Right cardiac atrium (tissue), 5 donors: ENCODE measurements around the gene SP140. TPM values are rescaled to one million over a fixed set of nuclear protein-coding genes. Genes with fewer than 3 reads are reported as not detected.
"Not testable (repeated sequence)": the region's sequence is repeated elsewhere in the genome, so short reads cannot be mapped to it uniquely, and the experiment has no call there.

ENCODE experiments used
- ATAC-seq, 2 donors: fragments of 200-7000 bp; cut with Tn5 transposase; one replicate each; pipeline versions ENCODE4 v1.8.0 to v1.9.1; 2020; ENCODE audit warnings: moderate library complexity in 2 of 2, mild to moderate bottlenecking in 1 of 2
- DNase-seq, 3 donors: peaks; one replicate each; pipeline ENCODE4 v3.0.0-alpha.2; 2020
- H3K27ac ChIP-seq: one replicate; pipeline ENCODE4 v1.5.1; 2013; ENCODE audit warnings: mild to moderate bottlenecking, low read length, control low read depth, moderate library complexity
- H3K27me3 ChIP-seq: one replicate; pipeline ENCODE4 v1.6.1; 2013; ENCODE audit not compliant: control insufficient read depth, insufficient read depth
- H3K4me1 ChIP-seq: one replicate; pipeline ENCODE4 v1.6.1; 2013; ENCODE audit warnings: low read length; ENCODE audit not compliant: control insufficient read depth, insufficient read depth
- H3K4me3 ChIP-seq: one replicate; pipeline ENCODE4 v1.5.1; 2013; ENCODE audit warnings: low read length, control low read depth
- H3K9me3 ChIP-seq: one replicate; pipeline ENCODE4 v1.6.1; 2013; ENCODE audit warnings: low read length; ENCODE audit not compliant: control insufficient read depth
- WGBS: extraction: QIAGEN DNeasy Blood & Tissue Kit; methylation state at CpG from one replicate; pipeline ENCODE4 v1.1.7; 2013; 5-methylcytosine and 5-hydroxymethylcytosine counted together
- intact Hi-C, 4 donors: fragments of 100-400 bp; cut with DNase I; formaldehyde crosslinking; loops; one replicate each; pipeline versions ENCODE4 v1.11.0 to v1.14.0; 2022 to 2023
- polyA plus RNA-seq: library from polyadenylated mRNA; stranded (reverse); fragments of 200-250 nt; gene quantifications from one replicate; pipeline ENCODE4 v1.2.3, GENCODE V29; 2013
- total RNA-seq, 4 donors: library from RNA; stranded (reverse); fragmentation: NEBNext Ultra II Directional; extraction: Animal tissue kit (Norgen Biotek cat#: 25700); gene quantifications; one replicate each; pipeline ENCODE4 v1.2.1, GENCODE V29; 2021
- donor health status: healthy with polysubstance abuse.
- donor health status: DM: no; HTN: yes; CAD: no.
- donor health status: DM: no; HTN: no; CAD: no.
- donor health status: DM: no; HTN: yes; CAD: no; lungs with severe emphysema.
- donor health status: DM: yes; HTN: yes; CAD: no.

SP140 gene
- total and polyA plus RNA-seq, 5 donors = 0.36 to 1.4 (median 0.59) TPM

- no peaks in the 10 kb centered on the region for H3K27me3 ChIP-seq
- intact Hi-C loops = no loop called here
- no peak overlapping the region for H3K27ac ChIP-seq
- no peaks in the 10 kb centered on the region for H3K9me3 ChIP-seq
- ATAC-seq (no peak), DNase-seq (no peak)
- 66% methylated on average over 3 of the region's 3 CpGs for WGBS
- no peaks in the 10 kb centered on the region for H3K4me1 ChIP-seq
- H3K4me3 ChIP-seq = no peak overlapping the region
Observed at GRCh38 chr2:230256733-230257332, 31.3 kb downstream of the SP140 start.

DNA sequence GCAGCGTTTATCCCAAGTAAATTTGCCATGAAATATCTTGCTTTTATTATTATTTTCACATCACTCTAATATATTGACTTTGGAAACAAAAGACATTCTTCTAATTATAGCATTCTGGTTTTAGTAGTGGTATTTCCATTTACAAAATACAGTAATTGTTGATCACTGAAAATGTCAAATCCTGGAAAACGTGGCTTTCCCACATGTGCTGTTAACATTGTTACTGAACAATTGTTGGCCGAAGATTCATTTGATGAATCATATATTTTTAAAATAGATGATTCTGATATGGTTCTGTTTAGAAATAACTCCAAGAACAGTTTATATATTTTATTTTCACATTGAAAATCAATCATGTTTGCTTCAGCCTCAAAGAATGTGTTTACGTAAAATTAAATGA lies 32.9 kb downstream of the SP140 start:
- DNase-seq (no peak), ATAC-seq (no peak)
- Histone ChIP-seq H3K27ac (no peak overlapping the region), H3K9me3 (no peaks in the 10 kb centered on the region), H3K4me3 (no peak overlapping the region), H3K27me3 (no peaks in the 10 kb centered on the region), H3K4me1 (no peaks in the 10 kb centered on the region)
- intact Hi-C loops = no loop called here
- WGBS = 67% methylated on average over 4 of the region's 4 CpGs

DNA sequence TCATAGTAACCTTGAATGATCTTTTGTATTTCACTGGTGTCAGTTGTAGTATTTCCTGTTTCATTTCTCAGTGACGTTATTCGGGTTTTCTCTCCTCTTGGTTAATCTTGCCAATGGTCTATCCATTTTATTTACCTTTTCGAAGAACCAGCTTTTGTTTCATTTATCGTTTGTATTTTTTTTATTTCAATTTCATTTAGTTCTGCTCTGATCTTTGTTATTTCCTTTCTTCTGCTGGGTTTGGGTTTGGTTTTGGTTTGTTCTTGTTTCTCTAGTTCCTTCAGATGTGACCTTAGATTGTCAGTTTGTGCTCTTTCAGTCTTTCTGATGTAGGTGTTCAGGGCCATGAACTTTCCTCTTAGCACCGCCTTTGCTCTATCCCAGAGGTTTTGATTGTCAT lies 36.7 kb downstream of the SP140 start:
- no peak for ATAC-seq
- H3K4me3 ChIP-seq = no peak overlapping the region
- H3K27me3 ChIP-seq = no peaks in the 10 kb centered on the region
- intact Hi-C loops = no loop called here
- 88% methylated on average over 5 of the region's 5 CpGs for WGBS
- DNase-seq = no peak
- no peaks in the 10 kb centered on the region for H3K9me3 ChIP-seq
- H3K27ac ChIP-seq = no peak overlapping the region
- H3K4me1 ChIP-seq = no peaks in the 10 kb centered on the region

- H3K9me3 ChIP-seq, H3K27me3 ChIP-seq, H3K4me1 ChIP-seq, H3K27ac ChIP-seq, intact Hi-C loops, DNase-seq, H3K4me3 ChIP-seq, ATAC-seq: not testable (repeated sequence)
- 62% methylated on average over 4 of the region's 4 CpGs for WGBS
Observed at GRCh38 chr2:230264945-230265344, 39.4 kb downstream of the SP140 start.

GRCh38 chr2:230266638-230267037 lies 41.1 kb downstream of the SP140 start:
- Histone ChIP-seq H3K9me3 (no peaks in the 10 kb centered on the region), H3K4me3 (no peak overlapping the region), H3K27ac (no peak overlapping the region), H3K27me3 (no peaks in the 10 kb centered on the region), H3K4me1 (no peaks in the 10 kb centered on the region)
- intact Hi-C loops = no loop called here
- 78% methylated on average over 4 of the region's 4 CpGs for WGBS
- DNase-seq = no peak
- ATAC-seq = no peak

DNA sequence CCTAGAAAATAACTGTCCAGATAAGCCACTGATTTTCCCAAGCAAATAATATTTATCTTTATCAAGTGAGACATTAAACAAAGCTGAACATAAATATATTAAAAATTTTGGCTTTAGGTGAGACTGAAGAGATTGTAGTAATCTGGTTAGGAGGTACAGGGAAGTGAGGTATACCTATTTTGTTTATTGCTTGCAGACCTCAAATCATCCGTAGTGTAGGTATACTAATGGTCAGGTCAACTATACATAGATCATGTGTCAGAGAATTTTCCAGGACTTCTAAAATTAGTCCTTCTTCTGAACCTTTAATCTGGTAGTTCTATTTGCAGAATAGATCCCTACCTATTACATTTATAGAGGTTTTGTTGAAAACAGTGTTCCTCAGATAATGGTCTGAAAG lies 41.5 kb downstream of the SP140 start:
- Histone ChIP-seq H3K27me3 (no peaks in the 10 kb centered on the region), H3K9me3 (no peaks in the 10 kb centered on the region), H3K27ac (no peak overlapping the region), H3K4me3 (no peak overlapping the region), H3K4me1 (no peaks in the 10 kb centered on the region)
- 84% methylated on average over 1 of the region's 1 CpG for WGBS
- ATAC-seq (no peak), DNase-seq (no peak)
- intact Hi-C loops = no loop called here

DNA sequence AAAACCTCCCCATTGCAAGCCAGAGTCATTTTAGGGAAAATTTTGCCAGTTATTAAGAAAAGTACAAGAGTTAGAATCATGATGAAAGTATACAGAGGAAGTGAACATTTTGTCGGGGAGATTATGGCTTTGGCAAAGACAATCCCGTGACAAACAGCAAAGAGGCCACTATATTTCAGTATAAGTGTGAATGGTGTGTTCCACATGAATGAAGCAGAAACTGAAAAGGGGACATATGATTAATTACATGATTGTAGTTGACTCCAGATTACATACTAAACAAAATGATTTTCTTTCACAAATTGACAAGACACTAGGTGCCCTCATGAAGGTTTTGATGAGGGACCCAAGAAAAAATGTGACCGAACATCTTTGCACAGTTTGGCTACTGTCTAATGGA lies 42.0 kb downstream of the SP140 start:
- 73% methylated on average over 3 of the region's 3 CpGs for WGBS
- Histone ChIP-seq H3K4me1 (no peaks in the 10 kb centered on the region), H3K27ac (no peak overlapping the region), H3K9me3 (no peaks in the 10 kb centered on the region), H3K27me3 (no peaks in the 10 kb centered on the region), H3K4me3 (no peak overlapping the region)
- DNase-seq (no peak), ATAC-seq (no peak)
- intact Hi-C loops = no loop called here

DNA sequence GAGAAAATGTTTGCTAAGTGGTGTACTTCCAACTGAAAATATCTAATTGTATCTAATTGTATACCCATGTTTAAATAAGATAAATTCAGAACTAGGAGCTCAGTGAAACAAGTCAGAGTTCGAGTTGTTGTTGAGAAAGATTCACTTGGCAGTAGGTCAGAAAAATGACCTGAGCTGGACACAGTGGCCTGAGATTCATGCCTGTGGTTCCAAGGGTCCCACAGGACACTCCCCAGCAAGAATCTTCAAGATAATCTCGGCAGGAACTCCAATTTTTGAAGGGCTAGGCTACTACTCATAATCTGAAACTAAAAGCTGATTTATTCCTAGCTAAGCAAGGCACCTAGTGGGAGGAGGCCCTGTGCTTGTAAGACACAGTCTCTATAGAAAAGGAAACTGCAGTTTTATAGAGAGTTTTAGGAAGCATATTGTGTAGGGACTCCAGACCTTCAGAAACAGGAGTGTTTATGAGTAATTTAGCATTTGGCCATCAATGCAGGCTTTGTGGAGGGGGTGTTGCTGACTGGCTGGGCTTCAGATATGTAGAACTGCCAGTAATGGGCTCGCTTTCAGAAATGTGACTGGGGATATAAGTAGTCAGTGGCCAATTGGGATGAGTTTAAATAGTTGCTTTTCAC lies 43.2 kb downstream of the SP140 start:
- ATAC-seq = no peak
- no peak for DNase-seq
- intact Hi-C loops = no loop called here
- no peaks in the 10 kb centered on the region for H3K4me1 ChIP-seq
- no peaks in the 10 kb centered on the region for H3K27me3 ChIP-seq
- H3K27ac ChIP-seq = no peak overlapping the region
- H3K9me3 ChIP-seq = no peaks in the 10 kb centered on the region
- WGBS = 38% methylated on average over 3 of the region's 3 CpGs
- no peak overlapping the region for H3K4me3 ChIP-seq

DNA sequence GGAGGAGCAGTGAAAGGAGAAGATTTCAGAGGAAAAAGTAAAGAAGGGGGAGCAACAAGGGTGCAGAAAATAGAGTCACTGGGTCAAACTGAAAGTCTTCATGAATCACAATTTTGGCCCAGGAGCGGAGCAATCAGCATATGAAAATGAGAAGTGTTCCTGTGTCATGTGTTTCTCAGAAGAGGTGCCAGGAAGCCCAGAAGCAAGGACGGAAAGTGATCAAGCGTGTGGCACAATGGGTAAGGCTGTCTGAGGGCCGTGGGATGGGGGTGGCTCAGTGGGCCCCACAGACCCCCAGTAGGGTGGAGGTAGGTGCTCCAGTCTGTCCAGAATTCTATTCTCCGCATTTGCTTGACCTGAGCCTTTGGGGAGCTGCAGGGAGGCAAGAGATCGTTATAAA lies 44.2 kb downstream of the SP140 start:
- ATAC-seq = no peak
- intact Hi-C loops = no loop called here
- no peak for DNase-seq
- no peaks in the 10 kb centered on the region for H3K27me3 ChIP-seq
- H3K9me3 ChIP-seq = no peaks in the 10 kb centered on the region
- 88% methylated on average over 6 of the region's 6 CpGs for WGBS
- no peak overlapping the region for H3K4me3 ChIP-seq
- H3K27ac ChIP-seq = no peak overlapping the region
- no peaks in the 10 kb centered on the region for H3K4me1 ChIP-seq

DNA sequence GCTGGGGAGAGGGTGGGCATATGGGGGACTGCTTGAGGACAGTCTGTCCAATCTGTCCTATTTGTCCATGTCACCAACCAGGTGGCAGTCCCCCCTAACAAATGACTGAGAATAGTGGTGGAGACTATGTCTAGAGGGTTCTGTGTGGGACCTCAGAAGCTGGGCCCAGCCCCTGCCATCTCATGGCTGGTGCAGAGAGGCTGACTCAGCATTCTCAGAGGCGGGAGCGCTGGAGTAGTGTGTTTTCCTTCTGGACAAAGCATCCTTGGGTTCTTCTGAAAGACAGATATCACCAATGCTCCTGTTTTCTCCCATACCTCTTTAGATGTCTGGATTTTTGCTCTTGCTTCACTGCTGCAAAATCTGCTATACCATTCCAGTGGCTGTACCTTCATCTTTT lies 57.4 kb downstream of the SP140 start:
- Histone ChIP-seq H3K27ac (no peak overlapping the region), H3K4me1 (peaks cover 1% of the 10 kb centered on the region), H3K27me3 (no peaks in the 10 kb centered on the region), H3K4me3 (no peak overlapping the region), H3K9me3 (no peaks in the 10 kb centered on the region)
- no peak for ATAC-seq
- no peak for DNase-seq
- intact Hi-C loops = no loop called here
- 86% methylated on average over 2 of the region's 2 CpGs for WGBS

DNA sequence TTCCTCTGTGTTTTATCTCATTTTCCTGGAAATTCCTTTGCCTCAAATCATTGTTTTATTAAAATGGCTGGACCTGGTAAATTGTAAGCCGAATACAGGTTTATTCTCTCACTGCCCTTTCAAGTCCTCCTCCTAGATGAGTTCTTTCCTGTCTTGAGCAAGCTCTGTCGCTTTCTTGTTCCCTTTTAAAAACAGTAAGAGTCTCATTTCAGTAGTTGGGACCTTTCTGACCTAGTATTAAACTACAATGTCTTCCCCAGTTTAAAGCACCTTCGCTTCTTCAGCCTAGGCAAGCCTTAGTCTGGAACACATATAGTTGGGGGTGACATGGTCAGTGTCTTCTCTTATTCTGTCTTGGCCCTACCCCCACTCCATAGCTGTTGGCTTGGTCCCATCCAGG lies 60.5 kb downstream of the SP140 start:
- no peak overlapping the region for H3K27ac ChIP-seq
- no peak for DNase-seq
- peaks cover 1% of the 10 kb centered on the region for H3K4me1 ChIP-seq
- no peak overlapping the region for H3K4me3 ChIP-seq
- H3K27me3 ChIP-seq = no peaks in the 10 kb centered on the region
- H3K9me3 ChIP-seq = no peaks in the 10 kb centered on the region
- intact Hi-C loops = no loop called here
- WGBS = 71% methylated on average over 3 of the region's 3 CpGs
- no peak for ATAC-seq

DNA sequence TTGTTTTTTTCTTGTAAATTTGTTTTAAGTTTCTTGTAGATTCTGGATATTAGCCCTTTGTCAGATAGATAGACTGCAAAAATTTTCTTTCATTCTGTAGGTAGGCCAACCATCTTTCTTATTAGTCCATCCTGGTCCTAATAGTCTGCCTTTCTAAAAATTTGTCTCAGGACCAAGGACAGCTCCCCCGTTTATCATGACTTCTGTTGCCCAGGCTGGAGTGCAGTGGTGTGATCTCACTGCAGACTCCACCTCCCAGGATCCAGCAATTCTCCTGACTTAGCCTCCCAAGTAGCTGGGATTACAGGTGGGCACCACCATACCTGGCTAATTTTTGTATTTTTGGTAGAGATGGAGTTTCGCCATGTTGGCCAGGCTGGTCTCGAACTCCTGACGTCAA lies 63.8 kb downstream of the SP140 start:
- ATAC-seq, H3K9me3 ChIP-seq, H3K27me3 ChIP-seq, H3K4me1 ChIP-seq, H3K4me3 ChIP-seq, DNase-seq, intact Hi-C loops, H3K27ac ChIP-seq: not testable (repeated sequence)
- WGBS = 87% methylated on average over 4 of the region's 4 CpGs
